AG04449 (cell line): Measurements from ENCODE around the gene PUS7.
"Not testable (repeated sequence)": the region's sequence is repeated elsewhere in the genome, so short reads cannot be mapped to it uniquely, and the experiment has no call there.

Experiments
- CTCF ChIA-PET: fragments of 350-600 bp; formaldehyde crosslinking; extraction: SDS; loops from one replicate; lab custom pipeline; 2021; ENCODE audit warnings: antibody characterized with exemption; lab: Yijun Ruan, JAX
- POLR2A ChIA-PET: fragments of 400-600, 350-600 bp; formaldehyde crosslinking; extraction: SDS; loops from one replicate; lab custom pipeline; 2020; ENCODE audit warnings: antibody characterized with exemption, inconsistent platforms; lab: Yijun Ruan, JAX
- DNase-seq: peaks from one replicate; pipeline ENCODE4 v3.0.0-alpha.2; 2010; ENCODE audit warnings: low read depth, low spot score
- H3K4me3 ChIP-seq: 2 replicates; pipeline ENCODE4 v1.5.1; 2011; ENCODE audit warnings: low read depth, mild to moderate bottlenecking, control low read depth, low read length
- CTCF ChIP-seq: IDR thresholded peaks from one replicate; pipeline ENCODE4 v1.5.1; 2011; ENCODE audit warnings: mild to moderate bottlenecking, moderate library complexity, low read length, control low read depth, inconsistent platforms; ENCODE audit not compliant: insufficient read depth; ENCODE audit errors: missing control alignments

Gene PUS7

GRCh38 chr7:105429746-105430612 is 92.1 kb downstream of the PUS7 start:
- H3K4me3 ChIP-seq, result no peak overlapping the region
- ChIA-PET CTCF (interaction anchor here (0.5 to 2.7 kb wide), 29 partner anchors 9 to 508 kb away, joined by 3 to 13 read pairs (median 3); no protein-coding TSS in a partner anchor), POLR2A (no interaction called here)
- no peak for DNase-seq
- TF ChIP-seq CTCF, result peak; percentile 33

- ChIA-PET POLR2A (no interaction called here), CTCF (interaction anchor here (0.6 to 1.3 kb wide), 3 partner anchors 9 to 27 kb away, joined by 3 to 4 read pairs (median 4); no protein-coding TSS in a partner anchor)
- no peak overlapping the region for H3K4me3 ChIP-seq
- no peak for TF ChIP-seq CTCF
- DNase-seq, result no peak
Observed at GRCh38 chr7:105426606-105427146, 95.4 kb downstream of the PUS7 start.

- no peak for DNase-seq
- ChIA-PET POLR2A (no interaction called here), CTCF (no interaction called here)
- H3K4me3 ChIP-seq, result no peak overlapping the region
- no peak for TF ChIP-seq CTCF
Observed at GRCh38 chr7:105423987-105424386, 98.1 kb downstream of the PUS7 start.

- ChIA-PET POLR2A (no interaction called here), CTCF (interaction anchor here (0.9 to 2.9 kb wide), 2 partner anchors 12 to 14 kb away, joined by 4 to 10 read pairs; no protein-coding TSS in a partner anchor)
- no peak for TF ChIP-seq CTCF
- H3K4me3 ChIP-seq, result no peak overlapping the region
- DNase-seq, result no peak
Observed at GRCh38 chr7:105413887-105414437, 108.1 kb downstream of the PUS7 start.

- CTCF ChIA-PET, H3K4me3 ChIP-seq, POLR2A ChIA-PET, DNase-seq: not testable (repeated sequence)
Observed at GRCh38 chr7:105410774-105411173, 111.3 kb downstream of the PUS7 start.

- H3K4me3 ChIP-seq, DNase-seq, POLR2A ChIA-PET: not testable (repeated sequence)
- CTCF ChIA-PET, result interaction anchor here (0.6 to 1.2 kb wide), 3 partner anchors 11 to 611 kb away, joined by 3 read pairs; no protein-coding TSS in a partner anchor
Observed at GRCh38 chr7:105409775-105410174, 112.3 kb downstream of the PUS7 start.
